Mesenteric fat pad (tissue), 1 donor: ENCODE data around the gene SLC43A2. TPM values are rescaled to one million over a fixed set of nuclear protein-coding genes. Genes with fewer than 3 reads are reported as not detected.
"Not testable (repeated sequence)": the region's sequence is repeated elsewhere in the genome, so short reads cannot be mapped to it uniquely, and the experiment has no call there.

Experiments
- DNase-seq: peaks from one replicate; pipeline ENCODE4 v3.0.0-alpha.2; 2020; ENCODE audit warnings: low spot score
- total RNA-seq: library from RNA; stranded (reverse); fragmentation: NEBNext Ultra II Directional; extraction: Animal tissue kit (Norgen Biotek cat#: 25700); gene quantifications from one replicate; pipeline ENCODE4 v1.2.1, GENCODE V29; 2021
- donor health status: DM: yes; HTN: yes; CAD: no.

Gene SLC43A2
- total RNA-seq, 1 donor from 2014 or later, result 31.4 TPM

- DNase-seq, result no peak
Observed at GRCh38 chr17:1563786-1564613, 64.6 kb downstream of the SLC43A2 start.

DNA sequence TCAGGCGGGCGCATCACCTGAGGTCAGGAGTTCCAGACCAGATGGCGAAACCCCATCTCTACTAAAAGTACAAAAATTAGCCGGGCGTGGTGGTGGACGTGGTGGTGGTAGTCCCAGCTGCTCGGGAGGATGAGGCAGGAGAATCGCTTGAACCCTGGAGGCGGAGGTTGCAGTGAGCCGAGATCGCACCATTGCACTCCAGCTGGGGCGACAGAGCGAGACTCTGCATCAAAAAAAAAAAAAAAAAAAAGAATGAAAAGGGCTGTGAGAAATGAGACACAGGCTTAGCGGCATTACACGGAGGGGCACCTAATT is 65.2 kb downstream of the SLC43A2 start:
- DNase-seq, result not testable (repeated sequence)

- DNase-seq, result no peak
Observed at GRCh38 chr17:1562176-1562643, 66.4 kb downstream of the SLC43A2 start.

DNA sequence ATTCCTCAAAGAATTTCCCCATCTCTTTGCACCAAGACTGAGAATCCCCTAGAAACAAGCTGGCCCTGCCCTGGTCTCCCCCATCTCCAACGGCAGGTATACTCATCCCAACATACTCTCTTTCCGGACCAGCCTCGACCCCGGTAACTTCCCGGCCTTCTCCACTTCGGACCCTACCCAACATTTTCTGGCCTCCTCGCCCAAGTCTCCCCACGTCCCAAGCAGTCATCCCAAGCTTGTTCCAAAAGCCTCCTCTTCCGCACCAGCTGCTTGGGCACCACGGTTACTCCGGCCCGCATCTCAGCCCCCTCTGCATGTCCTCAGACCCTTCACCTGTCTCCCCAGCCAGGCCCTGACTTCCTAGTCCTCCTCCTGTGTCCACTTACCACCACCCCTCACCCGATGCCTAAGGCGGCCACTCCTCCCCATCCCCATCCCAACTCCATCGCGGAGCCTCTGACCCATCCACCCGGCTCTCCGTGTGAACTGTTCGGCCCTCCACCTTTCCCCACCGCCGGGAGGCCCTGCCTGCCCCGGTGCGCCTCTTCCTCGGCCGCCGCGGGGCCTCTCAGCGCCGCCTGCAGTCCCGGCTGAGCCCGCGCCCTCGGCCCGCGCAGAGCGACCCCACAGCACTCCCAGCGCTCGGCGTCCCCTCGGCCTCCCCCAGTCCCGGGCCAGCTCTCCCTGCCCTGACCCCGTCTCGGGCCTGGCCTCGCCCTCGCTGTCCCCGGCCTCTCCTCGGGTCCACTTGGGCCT is 67.0 kb downstream of the SLC43A2 start:
- DNase-seq, result no peak

GRCh38 chr17:1560858-1561355 is 67.7 kb downstream of the SLC43A2 start:
- no peak for DNase-seq

- DNase-seq, result no peak
Observed at GRCh38 chr17:1560101-1560857, 68.4 kb downstream of the SLC43A2 start.

- DNase-seq, result no peak
Observed at GRCh38 chr17:1559047-1560043, 69.3 kb downstream of the SLC43A2 start.

- no peak for DNase-seq
Observed at GRCh38 chr17:1558401-1558800, 70.2 kb downstream of the SLC43A2 start.

DNA sequence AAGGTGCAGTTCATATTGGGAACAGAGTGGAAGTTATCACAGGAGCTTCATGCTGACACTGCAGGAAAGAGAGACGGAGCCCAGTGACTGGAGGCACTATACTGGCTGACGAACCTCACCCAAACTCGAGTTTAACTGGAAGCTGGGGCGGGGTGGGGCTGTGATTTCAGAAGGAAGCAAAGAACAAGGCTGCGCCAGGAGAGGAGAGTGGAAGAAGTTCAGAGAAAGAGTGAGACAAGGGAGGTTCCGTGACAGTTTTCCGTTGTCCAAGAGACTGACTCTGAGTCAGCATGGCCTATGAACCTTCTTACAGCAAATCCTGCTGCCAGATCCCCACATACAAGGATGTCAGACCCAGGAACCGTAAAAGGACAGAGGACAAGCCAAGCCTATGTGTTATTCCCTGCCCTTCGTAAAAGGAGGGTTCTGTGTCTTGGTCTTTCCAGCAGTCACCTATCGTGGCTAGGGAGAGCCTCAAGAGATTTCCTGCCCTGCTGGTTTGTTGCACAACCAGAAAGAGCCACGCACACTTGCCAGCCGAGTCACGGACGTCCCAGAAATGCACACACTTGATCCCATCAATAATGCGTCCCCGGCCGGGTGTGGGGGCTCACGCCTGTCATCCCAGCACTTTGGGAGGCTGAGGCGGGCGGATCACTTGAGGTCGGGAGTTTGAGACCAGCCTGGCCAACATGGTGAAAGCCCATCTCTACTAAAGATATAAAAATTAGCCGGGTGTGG is 71.1 kb downstream of the SLC43A2 start:
- DNase-seq, result no peak

DNA sequence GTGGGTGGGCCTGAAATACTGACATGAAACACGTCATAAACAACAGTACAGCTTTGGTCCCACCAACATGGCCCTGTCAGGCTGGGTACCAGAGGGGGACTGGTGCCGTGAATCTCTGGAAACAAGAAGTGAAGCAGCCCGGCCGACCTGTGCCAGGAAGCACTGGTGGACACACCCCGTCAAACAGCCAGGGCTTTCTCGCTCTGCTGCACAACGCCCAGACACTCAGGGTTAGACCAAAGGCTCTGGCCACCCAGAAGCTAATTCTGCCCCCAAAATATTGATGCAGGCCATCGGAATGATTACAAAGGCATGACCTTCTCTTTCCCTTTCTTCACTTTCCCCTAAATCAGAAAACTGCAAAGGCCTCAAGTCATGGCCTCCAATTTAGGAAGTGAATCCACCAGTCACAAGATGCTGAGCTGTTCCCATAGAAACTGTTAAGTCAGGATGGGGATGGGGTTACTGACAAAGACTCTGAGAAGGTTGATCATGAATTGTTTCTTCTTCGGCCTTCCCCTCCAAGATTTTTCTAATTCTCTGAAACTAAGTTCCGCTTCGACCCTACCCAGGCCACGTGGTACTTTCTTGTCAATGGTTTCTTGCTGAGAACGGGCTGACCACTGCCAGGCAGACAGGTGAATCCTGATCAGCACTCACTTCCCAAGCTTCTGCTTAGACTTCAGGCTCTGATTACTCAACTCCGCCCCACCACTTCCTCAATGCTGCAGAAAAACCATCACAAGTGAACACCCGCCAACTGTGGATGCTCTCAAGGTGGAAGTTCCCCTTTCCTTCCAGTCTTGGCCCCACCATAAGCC is 72.8 kb downstream of the SLC43A2 start:
- no peak for DNase-seq

DNA sequence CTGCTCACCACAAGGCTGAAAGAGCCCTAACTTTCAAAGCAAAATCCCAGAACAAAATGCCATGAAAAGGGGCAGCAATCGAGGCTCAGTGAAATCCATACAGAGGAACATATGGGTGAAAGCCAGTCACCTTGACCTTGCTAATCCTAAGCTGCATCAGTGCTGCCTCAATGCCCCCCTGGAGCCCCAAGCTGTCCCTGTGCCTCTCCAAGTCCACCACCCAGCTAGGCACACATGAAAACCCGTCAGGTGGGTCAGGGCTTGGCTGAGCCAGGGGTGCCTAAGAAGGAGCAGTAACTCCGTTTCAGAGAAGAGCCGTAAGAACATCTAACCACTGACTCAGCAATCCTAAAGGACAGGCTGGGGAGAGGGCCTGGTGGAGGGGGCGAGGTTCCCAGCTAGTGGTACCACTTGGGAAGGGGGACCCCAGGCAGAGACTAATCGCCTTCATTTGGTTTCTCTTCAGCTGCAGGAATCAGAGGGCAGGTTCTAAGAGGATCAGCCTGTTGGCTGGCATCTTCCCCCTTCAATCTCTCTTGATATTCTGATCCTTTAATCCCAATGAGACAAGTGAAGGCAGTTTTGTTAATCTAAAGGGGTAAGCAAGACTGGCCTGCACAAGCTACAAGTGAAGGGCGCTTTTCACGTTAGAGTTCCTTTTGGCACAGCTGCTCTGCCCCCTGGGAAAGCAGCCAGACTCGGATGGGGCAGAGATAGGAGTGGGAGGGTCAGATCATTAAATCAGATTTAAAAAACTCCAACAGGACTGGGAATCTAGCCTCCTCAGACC is 73.7 kb downstream of the SLC43A2 start:
- DNase-seq, result no peak

DNA sequence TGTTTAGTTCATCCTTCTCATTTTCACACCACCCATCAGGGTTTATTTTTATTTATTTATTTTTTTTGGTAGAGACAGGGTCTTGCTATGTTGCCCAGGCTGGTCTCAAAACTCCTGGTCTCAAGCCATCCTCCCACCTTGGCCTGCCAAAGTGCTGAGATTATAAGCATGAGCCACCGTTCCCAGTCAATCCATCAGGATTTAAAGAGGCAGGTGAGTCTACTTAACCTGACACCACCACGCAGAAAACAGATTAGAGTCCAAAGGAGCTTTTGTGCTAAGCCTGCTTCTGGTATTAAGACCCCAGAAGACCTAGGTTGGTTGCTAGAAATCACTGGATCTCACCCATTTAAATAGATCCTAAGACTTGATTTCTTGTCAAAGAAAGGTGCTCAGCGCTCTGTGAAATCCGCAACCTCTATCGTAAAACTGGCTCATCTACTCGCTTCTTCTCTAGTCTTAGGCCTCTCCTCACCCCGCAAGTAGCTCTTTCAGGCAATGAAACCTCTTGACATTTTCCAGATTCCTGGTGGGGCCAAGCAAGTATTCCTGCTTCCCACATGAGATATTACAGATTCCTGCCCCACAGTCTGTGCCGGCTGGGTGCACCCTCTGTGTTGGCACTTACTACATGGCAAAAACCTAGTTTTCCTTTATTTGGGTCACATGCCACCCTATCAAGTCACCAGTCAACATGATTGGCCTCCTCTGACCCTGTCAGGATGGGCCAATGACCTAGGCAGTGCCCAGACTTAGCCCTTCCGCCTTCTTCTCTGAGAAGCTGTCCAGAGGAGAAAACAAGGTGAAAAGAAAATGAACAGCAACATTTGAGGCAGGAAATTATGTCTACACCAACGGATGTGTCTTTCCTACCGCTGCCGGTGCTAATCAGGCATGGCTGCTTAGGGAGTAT is 75.0 kb downstream of the SLC43A2 start:
- DNase-seq, result no peak

DNA sequence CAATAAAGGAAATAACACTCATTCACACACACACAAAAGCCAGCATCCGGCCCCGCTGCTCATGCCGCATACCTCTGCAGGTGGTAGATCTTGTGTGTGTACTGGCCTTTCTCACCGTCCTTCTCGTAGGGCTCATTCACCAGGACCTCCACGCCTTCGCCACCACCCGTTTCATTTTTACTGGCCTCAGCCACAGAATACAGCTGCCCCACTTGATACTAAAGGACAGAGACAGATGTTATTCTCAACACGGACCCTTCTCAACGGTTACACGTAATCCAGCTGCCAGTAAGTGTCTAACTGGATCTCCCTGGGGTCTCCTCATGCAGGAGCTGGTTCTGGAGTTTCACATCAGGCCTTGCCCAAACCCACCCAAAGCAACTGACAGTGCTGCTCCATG is 75.7 kb downstream of the SLC43A2 start:
- no peak for DNase-seq

DNA sequence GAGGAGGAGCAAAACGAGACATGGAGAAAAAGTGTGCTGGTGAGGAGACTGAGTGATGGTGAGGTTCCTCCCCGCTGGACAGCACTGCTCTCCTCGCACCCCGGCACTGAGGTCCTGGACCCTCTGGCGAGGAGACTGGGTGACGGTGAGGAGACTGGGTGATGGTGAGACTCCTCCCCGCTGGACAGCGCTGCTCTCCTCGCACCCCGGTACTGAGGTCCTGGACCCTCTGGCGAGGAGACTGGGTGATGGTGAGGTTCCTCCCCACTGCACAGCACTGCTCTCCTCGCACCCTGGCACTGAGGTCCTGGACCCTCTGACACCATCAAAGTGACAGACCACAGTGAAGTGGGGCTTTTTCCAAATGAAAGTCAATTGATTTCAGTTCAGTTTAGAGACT is 76.9 kb downstream of the SLC43A2 start:
- DNase-seq, result no peak

GRCh38 chr17:1548032-1548431 is 80.6 kb downstream of the SLC43A2 start:
- no peak for DNase-seq

DNA sequence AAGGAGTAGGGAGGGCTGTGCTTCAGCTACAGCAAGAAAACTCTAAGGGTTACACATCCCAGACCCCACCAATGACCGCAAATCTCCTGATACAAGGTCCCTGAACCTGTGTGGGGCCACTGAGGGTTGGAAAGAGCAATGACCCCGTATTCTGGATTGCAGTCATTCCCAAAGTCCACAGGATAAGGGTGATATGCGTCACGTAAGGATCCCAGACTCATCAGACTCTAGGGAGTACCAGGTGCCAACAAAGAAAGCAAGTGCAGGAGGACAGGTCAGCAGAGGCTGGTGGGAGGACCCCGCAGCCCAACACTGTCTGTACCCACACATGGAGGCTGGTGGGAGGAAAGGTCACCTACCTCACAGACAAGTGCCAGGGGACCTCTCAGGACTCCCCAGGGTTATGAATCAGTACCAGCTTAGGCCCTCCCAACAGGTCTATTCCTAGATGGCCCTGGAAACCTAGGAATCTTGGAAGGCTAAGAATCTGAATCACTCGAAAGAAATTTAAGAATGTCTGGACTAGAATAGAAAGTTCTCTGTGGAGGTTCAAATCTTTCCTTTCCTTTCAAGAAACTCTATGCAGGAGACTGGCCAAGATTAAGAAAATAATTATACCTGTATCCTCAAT is 82.2 kb downstream of the SLC43A2 start:
- no peak for DNase-seq
